ENCODE measurements around the gene CNTN6. TPM values are rescaled to one million over a fixed set of nuclear protein-coding genes. Genes with fewer than 3 reads are reported as not detected.

The CNTN6 gene
- total and polyA plus RNA-seq, 8 donors, result 3.0 to 8.4 (median 6.7) TPM

GRCh38 chr3:1448443-1448842 lies 355.6 kb downstream of the CNTN6 start:
- DNase-seq, result no peak
- Histone ChIP-seq H3K36me3 (no peaks in the 10 kb centered on the region), H3K4me3 (no peak overlapping the region), H3K27me3 (no peaks in the 10 kb centered on the region), H3K9me3 (no peaks in the 10 kb centered on the region), H3K27ac (no peak overlapping the region), H3K4me1 (no peaks in the 10 kb centered on the region)
- intact Hi-C loops (cut with DNase I), result no loop called here
- no peak for ATAC-seq
- no peak for TF ChIP-seq CTCF (IDR thresholded peaks at IDR 0.05)
